Testis (tissue), 2 donors: Measurements from ENCODE around the gene REC8.

Experiments used
- POLR2A ChIP-seq: fragments of 450-650 bp; IDR thresholded peaks from one replicate; pipeline ENCODE4 v1.6.1; 2017; ENCODE audit warnings: antibody characterized with exemption, mild to moderate bottlenecking, moderate library complexity
- TF ChIP-seq, protein P1 (sequence below), 3 experiments: fragments of 450-650 bp in 2 of 3; fragments of 200-600 bp in 1 of 3; sonication (generic) in 1 of 3; IDR thresholded peaks; one replicate each; pipeline ENCODE4 v1.5.1; 2016 to 2019; ENCODE audit warnings: antibody characterized with exemption in 3 of 3, mild to moderate bottlenecking in 2 of 3, moderate library complexity in 1 of 3

DNA sequence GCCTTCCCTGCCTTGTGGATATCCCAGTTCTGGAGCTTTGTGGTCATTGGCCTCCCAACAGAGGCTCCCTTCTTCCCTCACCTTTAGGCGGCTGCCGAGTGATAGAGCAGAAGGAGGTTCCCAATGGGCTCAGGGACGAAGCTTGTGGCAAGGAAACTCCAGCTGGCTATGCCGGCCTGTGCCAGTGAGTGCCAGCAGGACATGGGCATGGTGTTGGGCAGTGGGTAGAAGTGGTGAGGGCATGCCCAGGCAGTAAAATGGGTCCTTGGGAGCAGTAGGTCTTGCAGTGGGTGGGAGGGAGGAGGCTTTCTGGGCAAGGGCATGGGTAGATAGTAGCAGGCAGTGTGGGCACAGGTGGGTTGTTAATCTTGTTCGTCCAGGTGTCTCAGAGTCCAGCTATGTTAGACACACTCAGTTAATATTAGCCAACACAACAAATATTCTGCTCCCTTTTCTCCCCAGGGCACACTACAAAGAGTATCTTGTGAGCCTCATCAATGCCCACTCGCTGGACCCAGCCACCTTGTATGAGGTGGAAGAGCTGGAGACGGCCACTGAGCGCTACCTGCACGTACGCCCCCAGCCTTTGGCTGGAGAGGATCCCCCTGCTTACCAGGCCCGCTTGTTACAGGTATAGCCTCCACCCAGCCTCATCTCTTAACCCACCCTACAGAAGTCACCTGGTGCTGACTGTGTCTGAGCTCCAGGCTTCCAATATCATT is 11.9 kb upstream of the REC8 start:
- no peak for TF ChIP-seq POLR2A
- TF ChIP-seq, protein P1, sequence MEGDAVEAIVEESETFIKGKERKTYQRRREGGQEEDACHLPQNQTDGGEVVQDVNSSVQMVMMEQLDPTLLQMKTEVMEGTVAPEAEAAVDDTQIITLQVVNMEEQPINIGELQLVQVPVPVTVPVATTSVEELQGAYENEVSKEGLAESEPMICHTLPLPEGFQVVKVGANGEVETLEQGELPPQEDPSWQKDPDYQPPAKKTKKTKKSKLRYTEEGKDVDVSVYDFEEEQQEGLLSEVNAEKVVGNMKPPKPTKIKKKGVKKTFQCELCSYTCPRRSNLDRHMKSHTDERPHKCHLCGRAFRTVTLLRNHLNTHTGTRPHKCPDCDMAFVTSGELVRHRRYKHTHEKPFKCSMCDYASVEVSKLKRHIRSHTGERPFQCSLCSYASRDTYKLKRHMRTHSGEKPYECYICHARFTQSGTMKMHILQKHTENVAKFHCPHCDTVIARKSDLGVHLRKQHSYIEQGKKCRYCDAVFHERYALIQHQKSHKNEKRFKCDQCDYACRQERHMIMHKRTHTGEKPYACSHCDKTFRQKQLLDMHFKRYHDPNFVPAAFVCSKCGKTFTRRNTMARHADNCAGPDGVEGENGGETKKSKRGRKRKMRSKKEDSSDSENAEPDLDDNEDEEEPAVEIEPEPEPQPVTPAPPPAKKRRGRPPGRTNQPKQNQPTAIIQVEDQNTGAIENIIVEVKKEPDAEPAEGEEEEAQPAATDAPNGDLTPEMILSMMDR (IDR thresholded peaks at IDR 0.05), result no peak
